Epidermal melanocyte (primary cell): Measurements from ENCODE around the gene COL18A1.
"Not testable (repeated sequence)": the region's sequence is repeated elsewhere in the genome, so short reads cannot be mapped to it uniquely, and the experiment has no call there.

Experiments used
- DNase-seq: peaks from one replicate; pipeline ENCODE4 v3.0.0; 2011; ENCODE audit warnings: low spot score; ENCODE audit not compliant: insufficient read length

The COL18A1 gene

GRCh38 chr21:45493401-45494001 is 88.5 kb downstream of the COL18A1 start:
- no peak for DNase-seq

GRCh38 chr21:45494135-45494850 is 89.3 kb downstream of the COL18A1 start:
- DNase-seq: no peak

GRCh38 chr21:45494851-45495680 is 90.1 kb downstream of the COL18A1 start:
- no peak for DNase-seq

GRCh38 chr21:45496151-45496967 is 91.4 kb downstream of the COL18A1 start:
- DNase-seq: no peak

- DNase-seq: no peak
These were observed 92.2 kb downstream of the COL18A1 start for GRCh38 chr21:45496968-45497845.

GRCh38 chr21:45497846-45498645 is 93.1 kb downstream of the COL18A1 start:
- no peak for DNase-seq

- no peak for DNase-seq
These were observed 93.7 kb downstream of the COL18A1 start for GRCh38 chr21:45498646-45499000.

GRCh38 chr21:45499201-45499750 is 94.3 kb downstream of the COL18A1 start:
- no peak for DNase-seq

GRCh38 chr21:45499970-45500577 is 95.1 kb downstream of the COL18A1 start:
- no peak for DNase-seq

GRCh38 chr21:45501081-45502005 is 96.4 kb downstream of the COL18A1 start:
- DNase-seq: not testable (repeated sequence)

GRCh38 chr21:45502006-45502345 is 97.0 kb downstream of the COL18A1 start:
- DNase-seq: no peak

GRCh38 chr21:45502600-45502999 is 97.6 kb downstream of the COL18A1 start:
- no peak for DNase-seq

GRCh38 chr21:45503226-45503625 is 98.3 kb downstream of the COL18A1 start:
- not testable (repeated sequence) for DNase-seq

- no peak for DNase-seq
These were observed 99.1 kb downstream of the COL18A1 start for GRCh38 chr21:45504021-45504515.

- no peak for DNase-seq
These were observed 99.8 kb downstream of the COL18A1 start for GRCh38 chr21:45504516-45505415.

- DNase-seq: no peak
These were observed 100.6 kb downstream of the COL18A1 start for GRCh38 chr21:45505416-45506021.
